GM18861 (cell line): Measurements from ENCODE around the gene USP15.
A peak's percentile ranks its signal among the peaks of the same experiment; 100 is the strongest.
"Not testable (repeated sequence)": the region's sequence is repeated elsewhere in the genome, so short reads cannot be mapped to it uniquely, and the experiment has no call there.

Experiments
- ATAC-seq: cut with Tn5 transposase; IDR thresholded peaks from one replicate; pipeline ENCODE4 v1.9.1; 2021; ENCODE audit not compliant: unreplicated experiment

USP15 gene

GRCh38 chr12:62319058-62319457 lies 58.9 kb downstream of the USP15 start:
- no peak for ATAC-seq

- ATAC-seq: no peak
Observed at GRCh38 chr12:62320054-62320453, 59.9 kb downstream of the USP15 start.

- no peak for ATAC-seq
Observed at GRCh38 chr12:62323386-62323785, 63.2 kb downstream of the USP15 start.

- ATAC-seq: no peak
Observed at GRCh38 chr12:62328296-62328921, 68.2 kb downstream of the USP15 start.

- peak; percentile 76 for ATAC-seq
Observed at GRCh38 chr12:62331306-62331705, 71.1 kb downstream of the USP15 start.

- ATAC-seq: no peak
Observed at GRCh38 chr12:62332598-62332997, 72.4 kb downstream of the USP15 start.

GRCh38 chr12:62335057-62335456 lies 74.9 kb downstream of the USP15 start:
- ATAC-seq: no peak

GRCh38 chr12:62335796-62336195 lies 75.6 kb downstream of the USP15 start:
- no peak for ATAC-seq

- not testable (repeated sequence) for ATAC-seq
Observed at GRCh38 chr12:62337643-62338042, 77.4 kb downstream of the USP15 start.

- not testable (repeated sequence) for ATAC-seq
Observed at GRCh38 chr12:62342614-62343303, 82.6 kb downstream of the USP15 start.

GRCh38 chr12:62343304-62344120 lies 83.3 kb downstream of the USP15 start:
- ATAC-seq: not testable (repeated sequence)

GRCh38 chr12:62344731-62345556 lies 84.7 kb downstream of the USP15 start:
- not testable (repeated sequence) for ATAC-seq

GRCh38 chr12:62345667-62346066 lies 85.5 kb downstream of the USP15 start:
- ATAC-seq: no peak

GRCh38 chr12:62346817-62347216 lies 86.6 kb downstream of the USP15 start:
- no peak for ATAC-seq

GRCh38 chr12:62347922-62348650 lies 87.9 kb downstream of the USP15 start:
- no peak for ATAC-seq

- no peak for ATAC-seq
Observed at GRCh38 chr12:62350554-62350953, 90.3 kb downstream of the USP15 start.

- ATAC-seq: no peak
Observed at GRCh38 chr12:62351326-62351725, 91.1 kb downstream of the USP15 start.

GRCh38 chr12:62361048-62361447 lies 100.8 kb downstream of the USP15 start:
- no peak for ATAC-seq

- no peak for ATAC-seq
Observed at GRCh38 chr12:62363506-62363905, 103.3 kb downstream of the USP15 start.

GRCh38 chr12:62364697-62365096 lies 104.5 kb downstream of the USP15 start:
- not testable (repeated sequence) for ATAC-seq
